HG03571 (cell line): ENCODE measurements around the gene HMGB2.

Experiments
- ATAC-seq: cut with Tn5 transposase; IDR thresholded peaks from one replicate; pipeline ENCODE4 v1.9.1; 2021; ENCODE audit not compliant: unreplicated experiment

The HMGB2 gene

GRCh38 chr4:173334085-173334890 lies at the start of gene HMGB2:
TSS of gene HMGB2 (minus strand) at chr4:173334358. CDS start at chr4:173333649, 709 bp downstream.
- ATAC-seq, result peak; percentile 93

GRCh38 chr4:173382349-173382748 lies 48.2 kb upstream of the HMGB2 start:
- ATAC-seq, result no peak

- ATAC-seq, result no peak
These were observed 47.5 kb upstream of the HMGB2 start for GRCh38 chr4:173381610-173382009.

GRCh38 chr4:173380987-173381386 lies 46.8 kb upstream of the HMGB2 start:
- no peak for ATAC-seq

DNA sequence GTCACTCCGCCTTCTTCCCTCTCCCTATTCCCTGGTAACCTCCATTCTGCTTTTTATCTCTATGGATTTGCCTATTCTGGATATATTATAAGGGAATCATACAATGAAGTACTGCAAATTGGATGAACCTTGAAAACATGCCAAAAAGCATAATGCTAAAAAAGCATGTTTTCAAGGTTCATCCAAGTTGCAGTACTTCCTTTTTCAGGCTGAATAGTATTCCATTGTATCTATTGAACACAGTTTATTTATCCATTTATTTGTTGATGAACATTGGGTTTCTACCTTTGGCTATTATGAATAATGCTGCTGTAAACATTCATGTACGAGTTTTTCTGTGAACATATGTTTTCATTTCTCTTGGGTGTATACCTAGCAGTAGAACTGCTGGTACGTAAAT lies 45.8 kb upstream of the HMGB2 start:
- no peak for ATAC-seq

DNA sequence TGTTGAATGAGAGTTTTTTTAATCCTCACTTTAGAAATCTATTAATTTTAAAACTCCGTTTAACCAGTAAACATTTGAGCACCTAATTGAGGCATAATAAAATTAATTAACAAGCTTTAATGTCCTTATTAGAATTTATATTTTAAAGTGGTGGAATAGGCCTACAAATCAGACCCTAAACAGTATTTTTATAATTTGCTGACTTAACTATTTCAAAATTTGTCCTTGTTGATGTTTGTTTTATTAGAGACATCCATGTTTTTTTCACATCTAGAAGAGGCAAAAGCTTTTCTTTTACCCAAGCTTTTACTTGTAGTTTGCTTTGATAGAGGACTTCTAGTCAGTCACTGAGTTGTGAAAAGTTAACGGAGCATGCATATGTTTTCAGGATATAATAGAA lies 40.4 kb upstream of the HMGB2 start:
- ATAC-seq, result no peak

GRCh38 chr4:173371292-173372192 lies 37.4 kb upstream of the HMGB2 start:
- peak; percentile 21 for ATAC-seq

GRCh38 chr4:173370477-173371291 lies 36.5 kb upstream of the HMGB2 start, which contains the start of gene SAP30:
TSS of gene SAP30 (plus strand) at chr4:173370954. CDS start at chr4:173371183, 229 bp downstream.
- ATAC-seq, result peak; percentile 69

DNA sequence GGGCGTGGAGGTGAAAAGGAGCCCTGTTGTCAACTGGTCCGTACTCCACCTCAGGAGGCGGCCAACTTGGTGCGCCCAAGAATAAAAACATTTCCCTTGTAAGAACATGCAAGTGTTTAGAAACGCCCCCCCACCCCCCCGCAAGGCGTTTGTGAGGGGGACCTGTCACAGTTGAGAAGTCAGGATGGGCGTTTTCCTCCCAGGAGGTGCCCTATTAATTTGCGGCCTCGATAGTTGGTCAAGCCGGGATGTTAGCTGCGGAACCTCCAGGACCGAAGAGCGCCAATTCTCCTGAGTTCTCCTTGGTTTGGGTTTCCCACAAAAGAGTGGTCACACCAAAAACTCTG lies 35.9 kb upstream of the HMGB2 start:
- ATAC-seq, result peak; percentile 5

DNA sequence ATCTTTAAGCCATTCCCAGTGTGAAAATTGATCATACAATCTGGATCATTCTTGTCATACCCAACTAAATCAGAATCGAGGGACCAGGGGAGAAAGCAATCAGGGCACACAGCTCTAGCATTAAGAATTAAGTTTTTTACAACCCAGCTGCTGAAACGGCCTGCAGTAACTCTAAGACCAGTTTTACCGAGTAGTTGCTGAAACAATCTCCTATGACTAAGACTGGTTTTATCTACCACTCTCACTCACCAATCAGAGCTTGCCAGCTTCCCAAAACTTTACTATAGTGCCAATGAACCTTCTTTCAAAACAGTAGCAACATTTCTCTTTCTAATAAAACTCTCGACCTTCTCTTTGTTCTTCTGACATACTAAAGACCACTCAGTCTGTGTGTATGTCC lies 33.8 kb upstream of the HMGB2 start:
- no peak for ATAC-seq

DNA sequence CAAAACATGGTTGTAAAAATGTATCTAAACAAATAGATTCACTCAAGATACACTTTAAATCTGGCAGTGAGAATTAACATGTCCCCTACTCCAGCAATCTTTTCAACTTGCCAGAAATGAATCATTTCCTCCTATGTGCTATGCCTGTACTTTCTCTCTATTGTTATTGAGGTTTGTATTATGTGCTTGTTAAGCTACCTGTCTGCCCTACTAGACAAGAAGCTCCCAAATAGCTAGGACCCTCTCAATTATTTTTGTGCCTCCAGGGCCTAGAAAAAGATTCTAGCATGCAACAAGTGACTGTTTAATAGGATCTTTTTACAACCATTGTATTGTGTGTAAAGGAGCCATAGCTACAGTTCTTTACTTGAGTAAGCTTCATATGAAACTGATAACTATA lies 33.1 kb upstream of the HMGB2 start:
- ATAC-seq, result no peak

GRCh38 chr4:173365359-173365996 lies 31.3 kb upstream of the HMGB2 start:
- no peak for ATAC-seq

DNA sequence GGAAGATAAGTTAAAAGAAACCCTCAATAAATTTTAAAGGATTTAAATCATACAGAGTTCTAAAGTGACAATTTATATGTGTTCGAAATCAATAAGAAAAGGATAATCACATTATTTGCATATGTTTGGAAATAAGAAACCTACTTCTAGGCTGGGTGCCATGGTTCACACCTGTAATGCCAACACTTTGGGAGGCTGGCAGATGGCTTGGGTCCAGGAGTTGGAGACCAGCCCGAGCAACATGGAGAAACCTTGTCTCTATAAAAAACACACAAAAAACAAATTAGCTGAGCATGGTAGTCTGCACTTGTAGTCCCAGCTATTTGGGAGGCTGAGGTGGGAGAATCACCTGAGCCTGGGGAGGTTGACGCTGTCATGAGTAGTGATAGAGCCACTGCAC lies 28.5 kb upstream of the HMGB2 start:
- no peak for ATAC-seq

DNA sequence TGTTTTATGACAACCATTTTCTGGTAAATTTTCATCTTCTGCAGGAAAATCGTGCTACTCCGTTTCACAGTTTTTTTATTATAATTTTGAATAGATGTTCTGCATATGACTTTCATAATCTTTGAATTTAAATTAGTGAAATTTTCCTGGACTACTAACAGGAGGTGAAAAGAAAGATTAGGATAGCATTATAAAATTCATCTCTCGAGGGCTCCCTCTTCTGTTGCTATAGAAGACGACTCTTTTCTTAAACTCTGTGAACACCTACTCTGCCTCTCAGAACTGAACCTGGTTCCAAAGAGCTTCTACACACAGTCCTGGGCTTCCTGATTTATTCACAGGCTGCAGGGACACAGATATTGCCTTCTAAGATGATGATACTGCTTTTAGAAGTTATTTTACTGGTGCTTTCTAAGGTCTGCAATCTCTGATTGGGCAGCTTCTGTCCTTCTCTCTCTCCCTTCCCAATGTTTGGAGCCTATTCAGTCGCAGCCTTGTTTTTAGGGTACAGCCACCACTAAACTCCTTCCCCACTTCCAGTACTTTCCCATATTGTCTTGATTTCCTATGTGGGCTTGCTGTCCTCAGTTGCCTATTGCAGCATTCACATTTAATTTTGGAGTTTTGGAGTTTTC lies 26.5 kb upstream of the HMGB2 start:
- no peak for ATAC-seq

- no peak for ATAC-seq
These were observed 23.8 kb upstream of the HMGB2 start for GRCh38 chr4:173357939-173358338.

- no peak for ATAC-seq
These were observed 13.3 kb upstream of the HMGB2 start for GRCh38 chr4:173347467-173347866.

DNA sequence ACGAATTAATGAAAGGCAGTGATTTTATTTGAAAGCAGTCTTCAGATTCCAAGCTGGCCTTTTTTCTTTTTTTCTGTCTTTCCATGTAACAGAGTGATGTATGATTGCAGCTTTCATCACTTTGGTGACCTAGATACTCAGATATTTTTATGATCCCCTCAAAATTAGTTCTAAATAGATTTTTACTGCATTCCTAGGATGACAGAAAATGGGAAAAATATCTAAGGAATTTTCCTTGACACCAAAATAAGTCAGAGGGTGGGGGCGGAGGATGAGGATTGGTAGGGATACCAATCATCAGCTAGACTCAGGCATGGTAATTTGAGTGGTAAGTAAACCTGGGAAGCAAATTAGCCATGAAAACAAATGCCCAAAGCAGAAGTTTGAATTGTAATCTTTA lies 11.9 kb upstream of the HMGB2 start:
- no peak for ATAC-seq

DNA sequence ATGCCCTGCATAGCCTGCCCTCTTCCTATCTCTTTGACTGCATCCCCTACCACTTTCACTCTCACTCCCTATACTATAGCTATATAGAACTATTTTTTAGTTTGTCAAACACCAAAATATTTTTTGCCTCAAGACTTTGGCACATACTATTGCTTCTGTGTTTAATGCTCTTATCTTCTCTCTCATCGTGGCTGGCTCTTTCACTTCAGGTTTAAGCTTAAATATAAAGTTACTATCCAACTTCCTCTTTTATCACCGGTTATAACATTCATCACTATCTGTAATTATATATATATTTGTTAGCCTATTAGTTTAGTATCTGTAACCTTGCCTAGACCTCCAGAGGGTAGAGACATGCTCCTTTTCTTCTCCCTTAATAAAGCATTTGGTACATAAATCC lies 11.5 kb upstream of the HMGB2 start:
- ATAC-seq, result no peak

- ATAC-seq, result no peak
These were observed 9.8 kb upstream of the HMGB2 start for GRCh38 chr4:173343832-173344397.

DNA sequence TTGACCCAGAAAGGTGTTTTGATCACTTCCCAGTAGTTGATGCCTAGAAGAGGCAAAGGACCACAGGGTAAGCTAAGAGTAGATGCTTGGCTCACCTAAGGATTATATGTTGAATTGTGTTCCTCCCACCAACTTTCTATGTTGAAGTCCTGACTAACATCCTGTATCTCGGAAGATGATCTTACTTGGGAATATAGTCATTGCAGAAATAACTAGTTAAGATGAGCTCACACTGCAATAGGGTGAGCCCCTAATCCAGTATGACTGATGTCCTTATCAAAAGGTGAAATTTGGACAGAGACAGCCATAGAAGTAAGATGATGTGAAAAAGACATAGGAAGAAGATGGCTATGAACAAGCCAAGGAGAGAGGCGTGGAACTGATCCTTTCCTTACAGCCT lies 3.3 kb upstream of the HMGB2 start:
- ATAC-seq, result no peak
